T-helper 2 cell treated with Interferon-gamma antibody and Interleukin-4, amounts not matched to agents 5 μg/mL and 100 μg/mL, for 36 hours (primary cell): ENCODE results near the gene CHAD.
"Not testable (repeated sequence)": the region's sequence is repeated elsewhere in the genome, so short reads cannot be mapped to it uniquely, and the experiment has no call there.

Experiments
- DNase-seq: peaks from one replicate; pipeline ENCODE4 v3.0.0; 2021; ENCODE audit warnings: low spot score
- H3K27ac Mint-ChIP-seq: one replicate; pipeline ENCODE4 v1.8.0; 2021; ENCODE audit warnings: mild to moderate bottlenecking, mixed read lengths
- H3K27me3 Mint-ChIP-seq: one replicate; pipeline ENCODE4 v1.8.0; 2021; ENCODE audit warnings: low read depth, mixed read lengths
- H3K36me3 Mint-ChIP-seq: one replicate; pipeline ENCODE4 v1.8.0; 2021; ENCODE audit warnings: low read depth, mixed read lengths
- H3K4me1 Mint-ChIP-seq: one replicate; pipeline ENCODE4 v1.8.0; 2021; ENCODE audit warnings: low read depth, mixed read lengths
- H3K4me3 Mint-ChIP-seq: one replicate; pipeline ENCODE4 v1.8.0; 2022; ENCODE audit warnings: mild to moderate bottlenecking, moderate library complexity, mixed read lengths
- H3K9me3 Mint-ChIP-seq: one replicate; pipeline ENCODE4 v1.8.0; 2021; ENCODE audit warnings: mixed read lengths

The CHAD gene

GRCh38 chr17:50428126-50428525, 40.6 kb downstream of the CHAD start:
- not testable (repeated sequence) for H3K27me3 Mint-ChIP-seq, H3K27ac Mint-ChIP-seq, H3K9me3 Mint-ChIP-seq, H3K36me3 Mint-ChIP-seq, DNase-seq
- Mint-ChIP-seq H3K4me3 (peak overlapping the region; percentile 92), H3K4me1 (peaks cover 22% of the 10 kb centered on the region)

DNA sequence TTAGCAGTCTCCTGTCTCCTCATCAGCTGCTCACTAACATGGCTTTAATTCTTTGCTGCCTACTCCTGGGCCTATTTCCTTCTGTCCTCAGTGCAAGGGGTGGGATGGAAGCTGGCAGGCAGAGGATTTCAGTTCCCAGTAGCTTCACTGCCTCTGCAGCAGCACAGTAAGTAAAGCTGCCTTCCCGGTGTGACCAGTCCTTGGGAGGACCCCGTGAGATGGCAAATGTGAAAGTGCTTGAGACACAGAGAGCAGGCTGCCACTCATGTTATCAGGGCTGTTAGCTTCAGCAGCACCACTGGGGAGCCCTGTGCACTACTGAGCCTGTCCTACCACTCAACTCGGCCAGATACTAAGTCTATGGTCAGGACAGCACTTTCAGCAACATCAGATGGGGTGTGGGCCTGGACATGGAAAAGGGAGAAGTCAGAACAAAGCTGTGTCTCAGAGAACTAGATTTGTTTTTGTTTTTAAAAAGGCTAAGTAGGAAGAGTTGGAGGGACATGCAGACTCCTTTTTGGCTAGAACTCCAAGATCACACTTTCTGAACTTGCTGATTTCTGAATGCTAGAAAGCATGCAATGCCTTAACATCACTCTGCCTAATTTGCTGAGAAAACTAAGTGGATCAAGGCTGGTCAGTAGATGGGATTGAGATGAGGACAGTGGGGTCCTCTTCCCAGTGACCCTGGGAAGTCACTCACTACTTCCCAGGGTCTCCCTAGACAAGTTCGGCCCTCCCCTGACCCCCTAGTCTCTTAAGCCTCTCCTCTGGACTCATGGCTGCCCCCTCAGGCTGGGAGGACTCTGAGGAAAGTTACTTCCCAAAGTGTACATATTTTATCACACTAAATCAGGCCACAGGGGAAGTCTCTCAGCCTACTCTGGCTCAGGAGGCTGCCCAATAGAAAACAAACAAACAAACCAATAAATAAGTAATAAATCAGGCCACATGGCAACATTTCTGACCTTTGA, 41.6 kb downstream of the CHAD start:
- Mint-ChIP-seq H3K4me3 (peak overlapping the region; percentile 92), H3K36me3 (no peaks in the 10 kb centered on the region), H3K4me1 (peaks cover 22% of the 10 kb centered on the region), H3K27me3 (no peaks in the 10 kb centered on the region), H3K9me3 (no peaks in the 10 kb centered on the region), H3K27ac (peak overlapping the region; percentile 86)
- peak; percentile 22 for DNase-seq

DNA sequence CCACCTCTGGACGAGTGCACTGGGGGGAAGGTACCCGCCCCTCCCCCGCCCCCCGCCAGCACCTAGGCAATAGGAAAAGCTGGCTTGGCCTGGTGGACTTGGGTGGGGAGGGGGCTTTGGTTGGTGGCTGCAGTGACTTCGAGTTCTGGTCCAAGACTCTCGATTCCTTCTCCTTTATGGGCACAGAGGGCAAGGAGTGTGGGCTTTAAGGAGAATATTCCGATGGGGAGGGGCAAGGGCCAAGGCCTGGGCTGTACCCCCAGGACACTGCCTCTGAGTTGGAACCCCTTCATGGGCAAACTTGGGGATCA, 42.3 kb downstream of the CHAD start:
- DNase-seq, result no peak
- peak overlapping the region; percentile 92 for H3K4me3 Mint-ChIP-seq
- peaks cover 27% of the 10 kb centered on the region for H3K4me1 Mint-ChIP-seq
- H3K27ac Mint-ChIP-seq, result peak overlapping the region; percentile 86
- H3K36me3 Mint-ChIP-seq, result no peaks in the 10 kb centered on the region
- no peaks in the 10 kb centered on the region for H3K27me3 Mint-ChIP-seq
- no peaks in the 10 kb centered on the region for H3K9me3 Mint-ChIP-seq

- Mint-ChIP-seq H3K27ac (peak within 1 kb of the TSS; percentile 86), H3K4me1 (peaks cover 30% of the 10 kb centered on the region), H3K4me3 (peak within 1 kb of the TSS; percentile 92), H3K27me3 (no peaks in the 10 kb centered on the region), H3K36me3 (no peaks in the 10 kb centered on the region), H3K9me3 (no peaks in the 10 kb centered on the region)
- peak; percentile 69 for DNase-seq
Measured at GRCh38 chr17:50425682-50426471, 42.8 kb downstream of the CHAD start, which contains the start of gene ACSF2. Gene ACSF2, plus strand, starts transcription at chr17:50426218. Its CDS starts 44 bp downstream, at chr17:50426262.

- peaks cover 35% of the 10 kb centered on the region for H3K4me1 Mint-ChIP-seq
- peak overlapping the region; percentile 82 for H3K27ac Mint-ChIP-seq
- DNase-seq, result no peak
- H3K4me3 Mint-ChIP-seq, result peak overlapping the region; percentile 90
- H3K27me3 Mint-ChIP-seq, result no peaks in the 10 kb centered on the region
- H3K9me3 Mint-ChIP-seq, result no peaks in the 10 kb centered on the region
- H3K36me3 Mint-ChIP-seq, result no peaks in the 10 kb centered on the region
Measured at GRCh38 chr17:50424996-50425681, 43.5 kb downstream of the CHAD start.

DNA sequence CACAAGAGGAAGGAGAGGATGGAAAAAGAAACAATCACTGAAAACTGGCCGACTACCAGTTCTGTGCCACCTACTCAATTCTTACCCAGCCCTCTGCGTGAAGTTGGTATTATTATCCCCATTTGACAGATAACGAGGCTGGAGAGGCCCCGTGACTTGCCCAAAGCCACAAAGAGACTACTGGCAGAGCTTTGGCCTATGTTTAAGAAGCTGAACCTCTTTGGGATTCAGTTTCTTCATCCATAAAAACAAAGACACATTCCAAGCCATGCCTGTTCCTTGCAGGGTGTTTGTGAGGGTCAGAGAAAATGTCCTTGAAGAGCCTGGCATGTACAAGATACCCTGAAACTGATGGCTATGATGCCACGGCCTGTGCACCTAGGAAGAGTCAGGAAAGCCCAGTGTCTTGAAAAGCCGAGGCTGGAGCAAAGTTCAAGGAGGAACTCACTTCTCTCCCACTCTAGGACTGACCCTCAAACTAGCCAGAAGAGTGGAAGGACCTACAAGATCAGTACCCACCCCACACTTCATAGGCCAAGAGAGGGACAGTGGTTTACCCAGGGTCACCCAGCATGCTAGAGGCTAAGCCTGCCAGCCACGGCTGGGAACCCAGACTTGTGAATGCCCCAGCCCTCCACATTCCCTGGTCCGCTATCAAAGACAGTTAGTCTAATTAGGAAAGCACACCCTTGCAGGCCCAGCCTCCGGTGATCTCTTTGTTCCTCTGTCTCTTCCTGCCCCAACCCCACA, 44.3 kb downstream of the CHAD start:
- H3K4me1 Mint-ChIP-seq, result peaks cover 36% of the 10 kb centered on the region
- no peaks in the 10 kb centered on the region for H3K36me3 Mint-ChIP-seq
- H3K27ac Mint-ChIP-seq, result no peak overlapping the region
- H3K9me3 Mint-ChIP-seq, result no peaks in the 10 kb centered on the region
- no peak for DNase-seq
- H3K27me3 Mint-ChIP-seq, result no peaks in the 10 kb centered on the region
- H3K4me3 Mint-ChIP-seq, result peak overlapping the region; percentile 90

DNA sequence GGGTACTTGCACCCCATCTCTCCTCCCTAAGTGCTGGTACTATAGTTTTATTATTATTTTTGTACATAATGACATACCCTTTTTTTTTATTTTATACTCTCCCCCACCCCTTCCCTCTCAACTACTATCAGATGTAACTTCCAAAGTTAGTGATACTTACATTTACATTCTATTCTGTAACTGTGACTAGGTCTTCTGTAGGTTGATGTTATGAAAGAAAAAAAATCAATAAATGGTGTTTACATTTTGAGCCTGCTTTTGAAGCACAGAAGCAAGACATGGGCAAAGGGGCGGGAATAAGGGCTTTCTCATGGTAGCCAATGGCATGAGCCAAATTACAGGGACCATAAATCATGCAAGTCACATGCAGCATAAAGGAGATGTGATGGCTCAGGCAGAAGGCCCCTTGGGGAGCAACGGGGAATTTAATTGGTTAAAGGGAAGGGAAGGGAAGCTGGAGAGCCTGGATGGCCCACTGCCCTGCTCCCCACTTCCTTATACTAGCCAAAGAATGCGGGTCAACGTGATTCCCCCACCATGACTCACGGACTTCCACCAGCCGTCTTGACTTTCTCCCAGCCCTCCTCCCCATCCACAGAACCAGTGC, 45.0 kb downstream of the CHAD start:
- no peak overlapping the region for H3K27ac Mint-ChIP-seq

DNA sequence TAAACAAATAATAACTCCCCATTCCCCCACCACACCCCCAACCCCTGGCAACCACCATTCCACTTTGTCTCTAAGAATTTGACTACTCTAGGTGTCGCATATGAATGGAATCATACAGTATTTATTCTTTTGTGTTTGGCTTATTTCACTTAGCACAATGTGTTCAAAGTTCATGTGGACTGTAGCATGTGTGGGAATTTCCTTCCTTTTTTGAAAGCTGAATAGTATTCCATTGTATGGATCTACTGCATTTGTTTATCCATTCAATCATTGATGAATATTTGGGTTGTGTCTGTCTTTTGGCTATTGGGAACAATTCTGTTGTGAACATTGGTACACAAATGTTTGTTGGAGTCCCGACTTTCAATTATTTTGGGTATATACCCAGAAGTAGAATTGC, 45.9 kb downstream of the CHAD start:
- Mint-ChIP-seq H3K4me1 (peaks cover 36% of the 10 kb centered on the region), H3K27me3 (peaks cover 6% of the 10 kb centered on the region), H3K9me3 (no peaks in the 10 kb centered on the region), H3K36me3 (no peaks in the 10 kb centered on the region), H3K4me3 (no peak overlapping the region), H3K27ac (no peak overlapping the region)
- no peak for DNase-seq

More for the DNA sequence above, 45.0 kb downstream of the CHAD start:
- no peak overlapping the region for H3K4me3 Mint-ChIP-seq
- H3K4me1 Mint-ChIP-seq, result peaks cover 38% of the 10 kb centered on the region
- no peaks in the 10 kb centered on the region for H3K9me3 Mint-ChIP-seq
- H3K36me3 Mint-ChIP-seq, result no peaks in the 10 kb centered on the region
- no peak for DNase-seq
- peaks cover 2% of the 10 kb centered on the region for H3K27me3 Mint-ChIP-seq

DNA sequence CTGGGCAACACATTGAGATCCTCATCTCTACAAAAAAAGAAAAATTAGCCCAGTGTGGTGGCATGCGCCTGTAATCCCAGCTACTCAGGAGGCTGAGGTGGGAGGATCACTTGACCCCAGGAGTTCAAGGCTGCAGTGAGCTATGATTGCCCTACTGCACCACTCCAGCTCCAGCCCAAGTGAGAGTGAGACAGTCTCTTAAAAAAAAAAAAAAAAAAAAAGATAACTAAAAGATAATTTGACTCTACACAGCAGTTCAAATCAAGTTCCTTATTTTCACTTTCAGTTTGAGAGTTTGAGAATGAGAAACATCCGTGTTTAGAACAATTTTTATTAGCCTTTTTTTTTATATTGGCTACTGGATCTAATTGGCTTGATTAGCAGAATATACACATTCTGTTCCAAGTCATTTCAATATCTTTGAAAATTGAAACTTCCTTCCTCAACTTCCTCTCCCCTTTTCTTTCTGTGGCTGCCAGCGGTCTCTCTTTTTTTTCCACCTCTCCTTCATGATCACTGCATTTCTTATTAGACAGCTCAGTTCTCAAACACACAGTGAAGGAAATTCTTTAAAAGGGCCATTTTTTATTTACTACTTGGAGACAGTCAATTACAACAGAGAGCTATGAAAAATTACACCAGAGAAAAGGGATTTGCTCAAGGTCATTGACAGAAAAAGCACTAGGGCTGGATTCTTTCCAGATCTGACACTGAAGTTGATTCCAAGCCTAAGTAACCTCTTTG, 47.2 kb downstream of the CHAD start:
- peaks cover 13% of the 10 kb centered on the region for H3K27me3 Mint-ChIP-seq
- peaks cover 26% of the 10 kb centered on the region for H3K4me1 Mint-ChIP-seq
- H3K4me3 Mint-ChIP-seq, result peak overlapping the region; percentile 77
- no peaks in the 10 kb centered on the region for H3K9me3 Mint-ChIP-seq
- DNase-seq, result no peak
- H3K27ac Mint-ChIP-seq, result peak overlapping the region; percentile 90
- H3K36me3 Mint-ChIP-seq, result no peaks in the 10 kb centered on the region

DNA sequence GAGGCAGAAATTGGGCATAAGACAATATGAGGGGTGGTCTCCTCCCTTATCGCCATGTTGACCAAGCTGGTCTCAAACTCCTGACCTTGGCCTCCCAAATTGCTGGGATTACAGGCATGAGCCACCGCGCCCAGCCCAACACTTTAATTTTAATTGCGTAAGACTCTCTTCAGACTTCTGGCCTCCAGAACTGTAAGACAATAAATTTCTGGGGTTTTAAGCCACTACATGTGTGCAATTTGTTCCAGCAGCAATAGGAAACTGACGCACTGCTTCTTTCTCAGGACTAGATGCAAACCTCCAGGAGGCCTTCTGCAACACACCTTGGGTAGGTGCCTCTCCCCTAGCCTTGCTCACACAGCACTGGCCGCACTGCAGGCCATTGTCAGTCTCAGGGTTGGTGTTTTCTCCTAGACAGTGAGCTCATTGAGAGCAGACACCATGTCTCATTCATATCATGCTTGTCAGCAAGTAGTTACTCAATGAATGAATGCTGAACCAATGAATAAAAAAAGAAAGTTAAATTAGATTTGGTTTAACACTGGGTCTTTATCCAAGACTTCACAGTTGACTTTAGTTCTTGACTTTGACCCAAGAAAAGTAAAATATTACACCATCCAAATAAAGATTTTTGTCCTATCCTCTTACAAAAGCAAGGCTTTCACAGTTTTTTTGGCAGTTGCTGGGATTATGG, 48.1 kb downstream of the CHAD start:
- no peaks in the 10 kb centered on the region for H3K36me3 Mint-ChIP-seq
- DNase-seq, result no peak
- H3K4me1 Mint-ChIP-seq, result peaks cover 25% of the 10 kb centered on the region
- no peaks in the 10 kb centered on the region for H3K9me3 Mint-ChIP-seq
- peak overlapping the region; percentile 90 for H3K27ac Mint-ChIP-seq
- peaks cover 20% of the 10 kb centered on the region for H3K27me3 Mint-ChIP-seq
- H3K4me3 Mint-ChIP-seq, result peak overlapping the region; percentile 77

DNA sequence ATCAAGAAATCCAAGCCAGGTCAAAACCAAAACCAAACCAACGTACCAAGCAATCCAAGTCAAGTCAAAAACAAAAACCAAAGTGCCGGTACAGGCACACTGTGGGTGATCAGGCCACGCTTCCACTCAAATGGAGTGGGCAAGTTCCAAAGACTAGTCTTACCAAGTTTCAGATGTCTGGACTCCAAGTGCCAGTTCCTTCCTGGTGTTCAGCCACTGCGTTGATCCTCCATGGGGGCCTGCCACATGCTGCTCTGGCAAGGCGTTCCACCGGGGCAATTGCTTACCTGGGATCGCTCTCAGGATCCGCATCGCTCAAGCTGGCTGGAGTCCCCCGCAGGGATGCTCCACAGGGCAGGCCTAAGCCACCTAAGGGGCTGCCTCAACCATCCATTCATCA, 49.1 kb downstream of the CHAD start:
- not testable (repeated sequence) for H3K4me3 Mint-ChIP-seq, H3K36me3 Mint-ChIP-seq, H3K9me3 Mint-ChIP-seq, DNase-seq, H3K27ac Mint-ChIP-seq
- Mint-ChIP-seq H3K27me3 (peaks cover 22% of the 10 kb centered on the region), H3K4me1 (peaks cover 19% of the 10 kb centered on the region)

DNA sequence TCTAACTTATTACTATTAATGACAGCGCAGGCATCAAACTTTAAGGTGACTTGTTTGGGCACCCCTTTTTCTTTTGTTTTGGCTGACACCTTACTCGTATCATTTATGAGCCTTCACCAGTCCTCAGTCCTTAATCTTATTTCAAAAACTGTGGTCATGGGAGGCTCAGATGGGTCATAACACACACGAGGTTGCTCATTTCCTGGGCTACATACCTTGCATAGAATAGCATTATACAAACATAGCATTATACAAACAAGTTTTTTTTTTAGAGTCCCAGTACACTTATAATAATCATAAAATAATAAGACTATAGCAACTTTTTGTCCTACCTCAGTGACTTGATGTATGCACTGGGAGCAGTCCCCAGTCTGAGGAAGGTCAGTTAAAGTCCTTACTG, 53.9 kb downstream of the CHAD start:
- Mint-ChIP-seq H3K27ac (no peak overlapping the region), H3K9me3 (no peaks in the 10 kb centered on the region), H3K36me3 (no peaks in the 10 kb centered on the region), H3K27me3 (peaks cover 35% of the 10 kb centered on the region), H3K4me3 (no peak overlapping the region), H3K4me1 (peaks cover 2% of the 10 kb centered on the region)
- no peak for DNase-seq
